HL-60 (cell line): Measurements from ENCODE around the gene CSNK1G1.

Source experiments
- DNase-seq, 2 experiments: peaks; one replicate each; pipeline ENCODE4 v3.0.0-alpha.2; 2010 to 2020; ENCODE audit warnings: low read depth in 1 of 2, low spot score in 1 of 2
- H3K27ac ChIP-seq: fragments of 250-450 bp; sonication (Bioruptor Pico); replicated peaks from 2 replicates; pipeline ENCODE4 v1.5.1; 2020; ENCODE audit warnings: mild to moderate bottlenecking, moderate library complexity
- H3K27me3 ChIP-seq: fragments of 250-450 bp; sonication (Bioruptor Pico); 2 replicates; pipeline ENCODE4 v1.5.1; 2021; ENCODE audit warnings: mild to moderate bottlenecking, moderate library complexity; ENCODE audit not compliant: insufficient read depth, poor library complexity, severe bottlenecking
- H3K4me3 ChIP-seq: replicated peaks from 2 replicates; pipeline ENCODE4 v1.5.1; 2011; ENCODE audit warnings: mild to moderate bottlenecking, control low read depth, low read length; ENCODE audit not compliant: insufficient read depth
- CTCF ChIP-seq: IDR thresholded peaks from one replicate; pipeline ENCODE4 v1.5.1; 2011; ENCODE audit warnings: low read length, control low read depth, inconsistent platforms; ENCODE audit not compliant: insufficient read depth
- GABPA ChIP-seq: IDR thresholded peaks from 2 replicates; pipeline ENCODE4 v1.6.1; 2012; ENCODE audit warnings: low read depth
- POLR2AphosphoS5 ChIP-seq: IDR thresholded peaks from 2 replicates; pipeline ENCODE4 v1.6.1; 2012; ENCODE audit warnings: low read depth
- REST ChIP-seq: IDR thresholded peaks from 2 replicates; pipeline ENCODE4 v1.6.1; 2012; ENCODE audit warnings: low read depth; ENCODE audit not compliant: insufficient replicate concordance
- SPI1 ChIP-seq: IDR thresholded peaks from 2 replicates; pipeline ENCODE4 v1.6.1; 2012; ENCODE audit warnings: low read depth, mild to moderate bottlenecking, borderline replicate concordance

CSNK1G1 gene

GRCh38 chr15:64131547-64131946 lies 224.4 kb downstream of the CSNK1G1 start:
- H3K27me3 ChIP-seq, result no peaks in the 10 kb centered on the region
- no peak for DNase-seq

GRCh38 chr15:64130159-64130558 lies 225.8 kb downstream of the CSNK1G1 start:
- Histone ChIP-seq H3K4me3 (no peak overlapping the region), H3K27ac (no peak overlapping the region), H3K27me3 (no peaks in the 10 kb centered on the region)
- TF ChIP-seq CTCF (no peak), GABPA (no peak), REST (no peak), POLR2AphosphoS5 (no peak), SPI1 (no peak)
- DNase-seq, result no peak

More at GRCh38 chr15:64131547-64131946, 224.4 kb downstream of the CSNK1G1 start:
- TF ChIP-seq GABPA, result no peak
- no peak for TF ChIP-seq CTCF
- TF ChIP-seq POLR2AphosphoS5, result no peak
- TF ChIP-seq SPI1, result no peak
- no peak for TF ChIP-seq REST
- Histone ChIP-seq H3K4me3 (no peak overlapping the region), H3K27ac (no peak overlapping the region)

GRCh38 chr15:64127521-64128270 lies 228.3 kb downstream of the CSNK1G1 start:
- no peak for TF ChIP-seq GABPA
- TF ChIP-seq CTCF, result no peak
- Histone ChIP-seq H3K27me3 (no peaks in the 10 kb centered on the region), H3K27ac (no peak overlapping the region), H3K4me3 (no peak overlapping the region)
- no peak for DNase-seq

- Histone ChIP-seq H3K27ac (no peak overlapping the region), H3K4me3 (no peak overlapping the region), H3K27me3 (no peaks in the 10 kb centered on the region)
- TF ChIP-seq CTCF (no peak), REST (no peak), POLR2AphosphoS5 (no peak), SPI1 (no peak), GABPA (no peak)
- DNase-seq, result no peak
Measured at GRCh38 chr15:64125978-64126377, 230.0 kb downstream of the CSNK1G1 start.
